ENCODE measurements around the gene SH2D7. TPM values are rescaled to one million over a fixed set of nuclear protein-coding genes. Genes with fewer than 3 reads are reported as not detected.

Gene SH2D7
- total RNA-seq, 8 experiments from 2014 or later: 0.46 to 1.1 (median 0.76) TPM; not detected in 3

GRCh38 chr15:78104119-78104479, 11.7 kb downstream of the SH2D7 start:
- no peaks in the 10 kb centered on the region for H3K4me1 ChIP-seq (replicated peaks in 1 of 2)
- H3K4me3 ChIP-seq: no peak overlapping the region
- WGBS, 10 experiments: 80 to 100% (median 100%) methylated on average over 1 to 2 of the region's 4 CpGs; no CpG with 5 or more reads in 5 of the 10 experiments
- no peak for ATAC-seq (replicated peaks in 6 of 8)
- no peak overlapping the region for H3K27ac ChIP-seq
- in situ Hi-C loops (cut with MboI; ENCODE audit: low pct_unique_long_range_greater_than_20kb in 2 of 9, low sequenced_read_pairs in 9 of 9, unreplicated experiment in 9 of 9): loop anchor here (10.0 to 25.0 kb wide), 3 partner anchors 133 to 142 kb away; partner anchors contain the start of gene ACSBG1 (in 3 of the 9)

DNA sequence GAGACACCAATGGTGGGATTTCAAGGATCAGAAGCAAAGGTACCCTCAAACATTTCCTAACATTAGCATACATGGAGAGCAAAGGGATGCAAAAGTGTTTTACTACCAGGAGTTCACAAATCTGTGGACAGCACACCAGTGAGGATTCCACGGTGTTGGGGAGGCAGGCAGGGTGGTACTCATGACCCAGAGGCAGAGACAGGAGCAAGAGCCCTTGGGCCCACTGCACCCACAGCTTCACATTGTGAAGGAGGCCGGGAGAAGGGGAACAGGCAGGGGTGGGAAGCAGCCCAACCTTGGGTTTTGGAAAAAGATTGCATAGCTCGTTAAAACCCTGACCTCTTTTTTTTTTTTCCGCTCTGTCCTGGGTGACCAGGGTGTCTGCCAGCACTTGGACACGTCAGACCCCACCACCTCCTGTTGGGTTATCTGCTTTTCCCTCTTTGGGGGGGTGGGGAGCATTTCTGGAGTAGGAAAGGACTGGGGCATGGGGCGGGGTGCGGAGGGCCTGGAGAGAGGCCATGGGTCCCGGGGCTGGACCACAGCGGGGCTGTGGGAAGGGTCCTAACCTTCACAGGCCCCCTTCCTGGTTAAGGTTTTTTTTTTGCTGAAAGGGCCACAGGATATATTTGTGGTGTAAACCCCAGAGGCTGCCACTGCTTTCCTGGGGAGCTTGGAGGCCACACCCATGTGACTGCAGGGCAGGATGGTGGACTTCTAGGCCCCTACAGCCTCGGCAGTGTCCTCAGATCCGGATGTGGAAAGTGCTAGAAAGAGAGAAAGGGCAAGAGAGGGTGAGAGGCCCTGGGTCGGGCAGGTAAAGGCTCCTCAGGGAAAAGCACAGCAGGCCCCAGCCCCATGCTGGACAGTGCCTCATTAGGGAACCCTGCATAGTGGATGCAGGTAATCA, 12.5 kb downstream of the SH2D7 start:
- no peak overlapping the region for H3K4me3 ChIP-seq
- no peak overlapping the region for H3K27ac ChIP-seq
- in situ Hi-C loops (cut with MboI; ENCODE audit: low pct_unique_long_range_greater_than_20kb in 2 of 9, low sequenced_read_pairs in 9 of 9, unreplicated experiment in 9 of 9): loop anchor here (10.0 to 25.0 kb wide), 3 partner anchors 132 to 143 kb away; partner anchors contain the start of gene ACSBG1 (in 3 of the 9)
- no peak for ATAC-seq (replicated peaks in 6 of 8)
- H3K4me1 ChIP-seq (replicated peaks in 1 of 2): no peaks in the 10 kb centered on the region
- 53 to 89% (median 74%) methylated on average over 1 to 6 of the region's 12 CpGs; no CpG with 5 or more reads in 6 of the 10 experiments for WGBS, 10 experiments

DNA sequence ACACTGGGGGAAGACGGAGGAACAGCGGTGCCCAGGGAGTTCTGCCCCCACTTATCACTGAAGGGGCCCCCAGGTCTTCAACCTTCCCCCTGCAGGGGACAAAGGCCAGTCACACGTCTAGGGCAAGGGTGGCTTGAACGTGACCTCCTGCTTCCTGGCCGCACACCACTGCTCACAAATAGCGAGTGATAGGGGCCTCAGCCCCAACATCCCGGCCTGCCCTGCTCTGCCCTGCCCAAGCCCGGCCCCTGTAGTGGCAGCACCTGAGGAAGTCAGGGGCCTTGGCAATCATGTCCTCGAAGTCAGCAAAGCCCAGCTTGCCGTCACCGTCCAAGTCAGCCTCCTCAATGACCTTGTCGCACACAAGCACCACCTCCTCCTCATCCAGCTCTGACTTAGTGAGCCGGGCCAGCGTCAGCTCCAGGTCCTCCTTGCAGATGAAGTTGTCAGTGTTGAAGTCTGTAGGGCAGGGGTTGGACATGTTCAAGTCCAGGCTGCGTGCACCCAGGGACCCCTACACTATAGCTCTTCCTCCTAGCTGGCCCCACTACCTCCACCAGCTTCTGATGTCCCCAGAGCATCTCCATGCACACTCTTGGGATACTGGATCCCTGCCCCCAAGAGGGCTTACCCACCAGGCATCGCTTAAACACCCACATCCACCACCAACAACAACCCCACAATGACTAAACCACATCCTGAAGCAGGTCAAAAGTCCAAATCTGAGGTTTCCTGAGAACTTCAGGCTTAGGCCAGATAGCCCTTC, 13.3 kb downstream of the SH2D7 start:
- Histone ChIP-seq H3K4me1 (replicated peaks in 1 of 2) (no peaks in the 10 kb centered on the region), H3K4me3 (no peak overlapping the region), H3K27ac (no peak overlapping the region)
- ATAC-seq (replicated peaks in 6 of 8): no peak
- in situ Hi-C loops (cut with MboI; ENCODE audit: low pct_unique_long_range_greater_than_20kb in 2 of 9, low sequenced_read_pairs in 9 of 9, unreplicated experiment in 9 of 9): loop anchor here (10.0 to 25.0 kb wide), 3 partner anchors 132 to 143 kb away; partner anchors contain the start of gene ACSBG1 (in 3 of the 9)
- 50 to 100% (median 87%) methylated on average over 1 to 11 of the region's 16 CpGs; no CpG with 5 or more reads in 2 of the 10 experiments for WGBS, 10 experiments

DNA sequence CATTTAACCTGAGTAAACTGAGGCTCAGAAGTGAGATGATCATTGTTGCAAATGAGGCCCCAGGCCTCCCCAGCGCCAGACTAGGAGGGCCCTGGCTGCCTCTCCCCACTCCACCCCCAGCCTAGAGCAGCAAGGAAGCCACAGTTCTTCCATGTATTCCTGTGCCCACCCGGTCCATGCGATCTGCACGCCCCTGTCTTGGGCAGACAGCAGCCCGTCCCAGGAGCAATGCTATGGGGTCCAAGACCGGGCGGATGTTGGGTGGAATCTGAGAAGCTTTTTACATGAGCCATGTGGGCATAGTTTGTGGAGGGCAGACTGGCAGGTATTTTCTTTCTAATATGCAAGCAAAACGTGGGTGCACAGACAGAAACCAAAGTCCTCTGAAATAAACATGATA, 15.1 kb downstream of the SH2D7 start:
- Histone ChIP-seq H3K27ac (no peak overlapping the region), H3K4me1 (replicated peaks in 1 of 2) (no peaks in the 10 kb centered on the region), H3K4me3 (no peak overlapping the region)
- no peak for ATAC-seq (replicated peaks in 6 of 8)
- in situ Hi-C loops (cut with MboI; ENCODE audit: low pct_unique_long_range_greater_than_20kb in 2 of 9, low sequenced_read_pairs in 9 of 9, unreplicated experiment in 9 of 9): loop anchor here (10.0 to 25.0 kb wide), 3 partner anchors 130 to 145 kb away; partner anchors contain the start of gene ACSBG1 (in 3 of the 9)
- WGBS, 10 experiments: 91 to 100% (median 94%) methylated on average over 1 to 5 of the region's 8 CpGs; no CpG with 5 or more reads in 7 of the 10 experiments

DNA sequence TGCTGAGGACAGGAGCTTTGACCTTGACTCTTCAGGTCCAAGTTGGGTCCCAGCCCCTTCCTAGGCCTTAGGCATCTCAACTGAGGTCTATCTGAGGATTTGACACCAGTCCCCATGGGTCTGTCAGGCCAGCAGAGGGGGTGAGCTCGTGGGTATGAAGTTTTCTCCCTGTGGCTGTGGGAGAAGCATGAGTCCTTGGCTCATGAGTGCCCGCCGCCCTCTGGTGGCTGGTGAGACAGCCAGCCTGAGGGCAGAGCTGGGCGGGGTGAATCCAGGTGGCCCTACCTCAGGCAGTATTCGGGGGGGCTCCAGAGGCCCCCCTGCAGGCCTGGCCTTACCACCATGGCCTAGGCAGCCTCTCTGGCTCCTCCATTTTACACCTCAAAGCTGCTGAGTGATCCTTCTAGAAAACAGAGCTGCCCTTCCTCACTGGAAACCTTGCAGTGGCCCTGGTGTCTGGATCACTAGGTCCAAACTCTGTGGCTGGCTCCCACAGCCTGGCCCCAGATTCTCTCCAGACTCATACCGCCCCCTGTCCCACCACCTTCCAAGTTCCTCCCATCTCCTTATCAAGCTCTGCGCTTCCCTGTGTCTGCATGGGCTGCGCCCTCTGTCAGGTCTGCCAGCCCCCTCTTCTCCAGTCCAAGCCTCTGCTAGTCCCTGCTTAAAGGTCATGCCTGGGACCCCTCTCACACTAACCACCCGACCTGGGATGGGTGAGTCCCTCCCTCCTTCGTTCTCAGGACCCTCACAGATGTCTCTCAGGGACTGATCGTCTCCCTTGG, 16.1 kb downstream of the SH2D7 start:
- H3K27ac ChIP-seq: no peak overlapping the region
- WGBS, 10 experiments: 0 to 63% (median 46%) methylated on average over 1 to 5 of the region's 11 CpGs; no CpG with 5 or more reads in 5 of the 10 experiments
- peak; percentile 71 to 95 (median 90) for ATAC-seq (replicated peaks in 6 of 8)
- no peak overlapping the region for H3K4me3 ChIP-seq
- peaks cover 0 to under 1% of the 10 kb centered on the region in 2 donors for H3K4me1 ChIP-seq (replicated peaks in 1 of 2)
- in situ Hi-C loops (cut with MboI; ENCODE audit: low pct_unique_long_range_greater_than_20kb in 2 of 9, low sequenced_read_pairs in 9 of 9, unreplicated experiment in 9 of 9): loop anchor here (10.0 to 25.0 kb wide), 3 partner anchors 129 to 146 kb away; partner anchors contain the start of gene ACSBG1 (in 3 of the 9)

DNA sequence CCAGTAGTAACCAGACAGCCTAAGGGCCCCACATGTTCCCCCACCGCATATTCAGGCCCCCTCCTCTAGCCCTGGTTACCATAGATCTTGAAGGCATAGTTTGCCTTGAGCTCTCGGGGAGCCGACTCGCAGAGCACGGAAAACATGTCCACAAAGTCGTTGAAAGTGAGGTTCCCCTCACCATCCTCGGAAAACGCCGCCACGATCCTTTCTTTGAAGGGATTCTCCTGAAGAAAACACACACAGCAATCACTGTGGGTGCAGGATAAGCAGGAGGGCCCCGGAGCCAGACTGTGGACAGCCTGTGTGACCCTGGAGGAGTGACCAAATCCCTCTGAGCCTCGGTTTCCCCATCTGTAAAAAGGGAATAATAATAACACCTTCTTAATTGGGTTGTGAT, 16.8 kb downstream of the SH2D7 start:
- no peak overlapping the region for H3K27ac ChIP-seq
- no peak overlapping the region for H3K4me3 ChIP-seq
- no peak for ATAC-seq (replicated peaks in 6 of 8)
- 80 to 100% (median 84%) methylated on average over 1 to 7 of the region's 12 CpGs; no CpG with 5 or more reads in 4 of the 10 experiments for WGBS, 10 experiments
- peaks cover 2 to 4% of the 10 kb centered on the region in 2 donors for H3K4me1 ChIP-seq (replicated peaks in 1 of 2)
- in situ Hi-C loops (cut with MboI; ENCODE audit: low pct_unique_long_range_greater_than_20kb in 2 of 9, low sequenced_read_pairs in 9 of 9, unreplicated experiment in 9 of 9): loop anchor here (10.0 to 25.0 kb wide), 3 partner anchors 128 to 147 kb away; partner anchors contain the start of gene ACSBG1 (in 3 of the 9)

DNA sequence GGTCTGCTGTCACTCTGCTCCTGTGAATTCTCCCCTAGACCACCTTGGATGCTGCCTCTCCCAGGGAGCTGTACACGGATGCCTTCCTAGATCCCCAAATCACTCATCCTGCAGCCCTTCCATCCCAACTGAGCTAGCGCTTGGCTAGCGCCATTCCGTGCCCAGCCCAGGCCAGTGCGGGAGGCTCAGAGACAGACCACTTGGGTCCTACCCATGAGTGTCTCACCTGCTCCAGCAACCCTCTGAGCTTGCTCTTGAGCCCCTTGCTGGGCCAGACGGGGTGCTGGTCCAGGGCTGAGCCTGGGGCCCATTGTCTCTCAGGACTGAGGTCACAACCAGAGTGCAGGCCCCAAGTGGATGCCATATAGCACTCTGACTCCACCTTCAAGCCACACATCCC, 17.7 kb downstream of the SH2D7 start:
- H3K27ac ChIP-seq: no peak overlapping the region
- no peak overlapping the region for H3K4me3 ChIP-seq
- ATAC-seq (replicated peaks in 6 of 8): no peak
- peaks cover 2 to 4% of the 10 kb centered on the region in 2 donors for H3K4me1 ChIP-seq (replicated peaks in 1 of 2)
- 70 to 100% (median 80%) methylated on average over 1 to 3 of the region's 6 CpGs; no CpG with 5 or more reads in 6 of the 10 experiments for WGBS, 10 experiments
- in situ Hi-C loops (cut with MboI; ENCODE audit: low pct_unique_long_range_greater_than_20kb in 2 of 9, low sequenced_read_pairs in 9 of 9, unreplicated experiment in 9 of 9): loop anchor here in 7 of 9 experiments (25.0 kb wide), 2 partner anchors 127 to 148 kb away; partner anchors contain the start of gene ACSBG1 (in 3 of the 7)

DNA sequence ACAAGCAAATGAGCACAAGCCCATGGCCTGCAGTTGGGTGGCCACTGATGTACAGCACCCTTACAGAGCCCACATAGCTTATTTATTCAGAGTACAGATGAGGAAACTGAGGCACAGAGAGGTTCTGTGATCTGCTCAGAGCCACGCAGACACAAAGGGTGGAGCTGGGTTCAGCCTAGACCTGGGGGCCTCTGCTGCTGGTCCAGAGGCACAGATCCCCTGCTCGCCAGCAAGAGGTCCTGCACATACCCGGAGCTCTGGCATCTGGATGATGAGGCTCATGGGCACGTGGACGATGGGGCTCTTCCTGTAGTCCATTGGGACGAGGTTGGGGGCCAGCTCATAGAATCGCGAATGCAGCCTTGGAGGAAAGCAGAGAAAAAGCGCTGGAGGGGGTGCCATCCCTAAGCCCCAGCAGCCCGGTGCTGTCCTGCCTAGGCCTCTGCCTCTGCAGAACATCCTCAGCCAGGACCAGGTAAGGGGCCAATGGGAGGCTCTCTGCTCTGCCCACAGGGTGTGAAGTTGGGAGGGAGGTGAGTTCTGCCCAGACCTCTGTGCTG, 18.6 kb downstream of the SH2D7 start:
- ATAC-seq (replicated peaks in 6 of 8): no peak
- in situ Hi-C loops (cut with MboI; ENCODE audit: low pct_unique_long_range_greater_than_20kb in 2 of 9, low sequenced_read_pairs in 9 of 9, unreplicated experiment in 9 of 9): loop anchor here in 7 of 9 experiments (25.0 kb wide), 2 partner anchors 126 to 149 kb away; partner anchors contain the start of gene ACSBG1 (in 3 of the 7)
- WGBS, 10 experiments: 52 to 100% (median 91%) methylated on average over 1 to 8 of the region's 10 CpGs; no CpG with 5 or more reads in 6 of the 10 experiments
- Histone ChIP-seq H3K4me3 (no peak overlapping the region), H3K27ac (no peak overlapping the region), H3K4me1 (replicated peaks in 1 of 2) (peaks cover 2 to 4% of the 10 kb centered on the region in 2 donors)

DNA sequence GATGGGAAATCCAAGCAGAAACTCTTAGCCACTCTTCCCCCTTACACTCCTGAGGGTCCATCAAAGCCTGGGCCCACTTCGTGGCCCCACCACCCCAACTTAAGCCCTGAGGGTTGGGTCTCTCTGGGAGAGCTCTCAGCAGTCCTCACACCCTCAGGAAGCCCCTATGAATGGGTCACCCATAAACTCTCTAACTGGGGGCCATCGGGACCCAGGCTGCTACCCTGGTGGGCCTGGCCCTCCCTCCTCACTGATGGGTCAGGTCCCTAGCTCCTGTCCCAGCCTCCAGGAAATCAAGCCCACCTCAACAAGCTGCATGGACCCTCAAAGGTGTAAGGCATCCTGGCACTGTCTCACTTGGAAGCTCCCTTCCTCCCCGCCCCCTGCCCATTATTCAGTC, 19.4 kb downstream of the SH2D7 start:
- no peak overlapping the region for H3K27ac ChIP-seq
- in situ Hi-C loops (cut with MboI; ENCODE audit: low pct_unique_long_range_greater_than_20kb in 2 of 9, low sequenced_read_pairs in 9 of 9, unreplicated experiment in 9 of 9): loop anchor here in 7 of 9 experiments (25.0 kb wide), 2 partner anchors 126 to 149 kb away; partner anchors contain the start of gene ACSBG1 (in 3 of the 7)
- no peak overlapping the region for H3K4me3 ChIP-seq
- peaks cover 2 to 4% of the 10 kb centered on the region in 2 donors for H3K4me1 ChIP-seq (replicated peaks in 1 of 2)
- no peak for ATAC-seq (replicated peaks in 6 of 8)
- WGBS, 10 experiments: 33 to 86% (median 80%) methylated on average over 1 of the region's 3 CpGs; no CpG with 5 or more reads in 6 of the 10 experiments

DNA sequence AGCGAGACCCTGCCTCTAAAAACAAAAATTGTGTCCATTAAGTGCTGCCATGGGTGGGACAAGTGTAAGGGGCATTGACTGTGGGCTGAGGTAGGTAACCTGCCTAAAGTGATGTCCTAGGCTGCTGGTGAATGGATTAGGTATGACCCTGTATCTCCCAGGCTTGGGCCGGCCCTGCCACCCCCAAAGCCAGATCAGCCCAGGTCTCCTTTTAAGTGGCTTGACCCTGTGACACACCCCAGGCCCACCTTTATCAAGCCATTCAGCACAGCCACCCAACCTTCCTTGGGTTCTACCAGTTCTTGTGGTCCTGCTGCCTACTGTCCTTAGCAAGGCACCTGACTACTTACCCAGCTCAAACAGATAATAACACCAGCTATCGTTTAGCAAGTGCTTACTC, 20.2 kb downstream of the SH2D7 start:
- in situ Hi-C loops (cut with MboI; ENCODE audit: low pct_unique_long_range_greater_than_20kb in 2 of 9, low sequenced_read_pairs in 9 of 9, unreplicated experiment in 9 of 9): loop anchor here in 7 of 9 experiments (25.0 kb wide), 2 partner anchors 125 to 150 kb away; partner anchors contain the start of gene ACSBG1 (in 3 of the 7)
- no peak for ATAC-seq (replicated peaks in 6 of 8)
- H3K4me1 ChIP-seq (replicated peaks in 1 of 2): peaks cover 2 to 8% of the 10 kb centered on the region in 2 donors
- whole genome bisulfite sequencing, 10 experiments: 0 to 100% (median 28%) methylated on average over 1 to 2 of the region's 3 CpGs; no CpG with 5 or more reads in 4 of the 10 experiments
- no peak overlapping the region for H3K27ac ChIP-seq
- H3K4me3 ChIP-seq: no peak overlapping the region

- in situ Hi-C loops (cut with MboI; ENCODE audit: low pct_unique_long_range_greater_than_20kb in 2 of 9, low sequenced_read_pairs in 9 of 9, unreplicated experiment in 9 of 9): loop anchor here in 7 of 9 experiments (25.0 kb wide), 2 partner anchors 117 to 158 kb away; partner anchors contain the start of gene ACSBG1 (in 3 of the 7)
- H3K27ac ChIP-seq: no peak overlapping the region
- 11 to 83% (median 71%) methylated on average over 1 to 3 of the region's 5 CpGs; no CpG with 5 or more reads in 5 of the 10 experiments for WGBS, 10 experiments
- no peak overlapping the region for H3K4me3 ChIP-seq
- ATAC-seq (replicated peaks in 6 of 8): no peak
- H3K4me1 ChIP-seq (replicated peaks in 1 of 2): peaks cover 0 to 5% of the 10 kb centered on the region in 2 donors
Observed at GRCh38 chr15:78120523-78120922, 28.2 kb downstream of the SH2D7 start.
